Gastroesophageal sphincter (tissue), 2 donors: ENCODE results near the gene CENPB.

Experiments used
- EP300 ChIP-seq: sonication (generic); formaldehyde crosslinking; IDR thresholded peaks from one replicate; pipeline ENCODE4 v1.6.1; 2017; ENCODE audit warnings: antibody characterized with exemption, mild to moderate bottlenecking
- POLR2A ChIP-seq, 2 donors: fragments of 450-650 bp; IDR thresholded peaks; one replicate each; pipeline ENCODE4 v1.6.1; 2017; ENCODE audit warnings: antibody characterized with exemption in 2 of 2, mild to moderate bottlenecking in 2 of 2, moderate library complexity in 1 of 2
- POLR2AphosphoS5 ChIP-seq: sonication (generic); formaldehyde crosslinking; IDR thresholded peaks from one replicate; pipeline ENCODE4 v1.6.1; 2017; ENCODE audit warnings: antibody characterized with exemption

DNA sequence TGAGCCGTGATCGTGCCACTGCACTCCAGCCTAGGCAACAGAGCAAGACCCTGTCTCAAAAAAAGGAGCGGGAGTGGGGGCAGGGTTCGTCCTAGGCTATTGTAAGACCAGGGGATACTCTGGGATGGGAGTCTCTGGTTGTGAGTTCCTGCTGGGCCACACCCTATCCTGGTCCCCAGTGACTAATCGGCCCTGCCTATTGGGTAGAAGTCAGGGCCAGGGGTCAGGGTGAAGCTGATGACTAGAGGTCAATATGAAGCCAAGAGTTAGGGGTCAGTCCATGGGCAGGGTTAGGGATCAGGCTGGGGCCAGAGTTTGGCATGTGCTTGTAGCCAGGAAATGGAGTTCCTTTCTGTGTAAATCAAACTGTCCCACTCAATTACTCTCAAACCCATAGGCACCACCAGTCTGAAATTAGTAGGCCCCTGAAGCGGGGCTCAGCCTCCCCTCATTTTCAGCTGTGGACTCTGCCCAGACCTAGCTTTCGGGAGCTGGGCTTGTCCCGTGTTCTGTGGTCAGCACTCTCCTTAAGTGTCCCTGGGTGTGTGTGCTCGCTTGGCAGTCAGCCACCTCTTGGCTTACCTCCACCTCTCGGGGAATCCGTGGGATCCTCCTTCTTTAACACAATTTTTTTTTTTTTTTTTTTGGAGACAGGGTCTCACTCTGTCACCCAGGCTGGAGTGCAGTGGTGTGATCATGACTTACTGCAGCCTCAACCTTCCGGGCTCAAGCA, 52.3 kb downstream of the CENPB start:
- TF ChIP-seq POLR2A (IDR thresholded peaks at IDR 0.05) (no peak), EP300 (no peak), POLR2AphosphoS5 (no peak)
